Measurements from ENCODE around the gene RPS2.

RPS2 gene

DNA sequence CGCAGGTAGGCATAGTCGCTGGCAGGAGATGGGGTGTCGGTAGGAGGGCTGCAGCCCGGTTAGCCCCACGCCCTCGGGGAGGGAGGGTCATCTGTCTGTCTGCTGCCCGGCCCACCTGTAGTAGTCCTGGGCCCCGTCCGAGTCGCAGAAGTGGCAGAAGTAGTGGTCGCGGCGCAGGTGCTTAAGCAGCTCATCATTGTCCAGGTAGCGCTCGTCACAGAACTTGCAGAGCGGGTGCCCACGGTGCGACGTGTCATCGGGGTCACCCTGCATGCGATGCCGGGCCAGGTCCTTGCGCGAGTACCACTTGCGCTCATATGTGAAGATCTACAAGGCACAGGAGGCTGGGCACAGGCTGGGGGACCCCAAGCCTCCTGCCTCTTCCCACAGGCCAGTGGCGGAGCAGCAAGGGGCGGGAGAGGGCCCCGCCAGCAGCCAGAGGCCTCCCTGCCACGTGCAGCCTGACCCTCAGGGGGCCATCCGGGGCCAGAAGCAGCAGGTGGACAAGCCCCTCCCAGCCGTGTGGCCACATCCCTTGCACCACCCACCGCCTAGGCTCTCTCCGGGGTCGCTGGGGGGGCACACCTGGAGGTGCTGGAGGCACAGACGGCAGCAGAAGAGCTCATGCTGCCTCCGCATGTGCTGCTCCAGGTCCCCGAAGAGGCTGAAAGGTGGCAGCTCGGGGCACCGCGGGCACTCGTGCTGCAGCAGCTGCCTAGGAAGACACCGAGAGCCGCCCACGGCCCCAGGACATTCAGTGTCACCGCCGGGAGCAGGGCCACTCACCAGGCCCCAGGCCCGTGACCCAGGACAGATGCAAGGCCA is 38.0 kb upstream of the RPS2 start:
- no peak for DNase-seq (ENCODE audit: low read depth)
- no peak overlapping the region for H3K4me3 ChIP-seq (ENCODE audit: low read depth, low read length)
- TF ChIP-seq, protein P1, sequence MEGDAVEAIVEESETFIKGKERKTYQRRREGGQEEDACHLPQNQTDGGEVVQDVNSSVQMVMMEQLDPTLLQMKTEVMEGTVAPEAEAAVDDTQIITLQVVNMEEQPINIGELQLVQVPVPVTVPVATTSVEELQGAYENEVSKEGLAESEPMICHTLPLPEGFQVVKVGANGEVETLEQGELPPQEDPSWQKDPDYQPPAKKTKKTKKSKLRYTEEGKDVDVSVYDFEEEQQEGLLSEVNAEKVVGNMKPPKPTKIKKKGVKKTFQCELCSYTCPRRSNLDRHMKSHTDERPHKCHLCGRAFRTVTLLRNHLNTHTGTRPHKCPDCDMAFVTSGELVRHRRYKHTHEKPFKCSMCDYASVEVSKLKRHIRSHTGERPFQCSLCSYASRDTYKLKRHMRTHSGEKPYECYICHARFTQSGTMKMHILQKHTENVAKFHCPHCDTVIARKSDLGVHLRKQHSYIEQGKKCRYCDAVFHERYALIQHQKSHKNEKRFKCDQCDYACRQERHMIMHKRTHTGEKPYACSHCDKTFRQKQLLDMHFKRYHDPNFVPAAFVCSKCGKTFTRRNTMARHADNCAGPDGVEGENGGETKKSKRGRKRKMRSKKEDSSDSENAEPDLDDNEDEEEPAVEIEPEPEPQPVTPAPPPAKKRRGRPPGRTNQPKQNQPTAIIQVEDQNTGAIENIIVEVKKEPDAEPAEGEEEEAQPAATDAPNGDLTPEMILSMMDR (conservative IDR thresholded peaks at IDR 0.05; ENCODE audit: low read depth, low read length), result no peak

DNA sequence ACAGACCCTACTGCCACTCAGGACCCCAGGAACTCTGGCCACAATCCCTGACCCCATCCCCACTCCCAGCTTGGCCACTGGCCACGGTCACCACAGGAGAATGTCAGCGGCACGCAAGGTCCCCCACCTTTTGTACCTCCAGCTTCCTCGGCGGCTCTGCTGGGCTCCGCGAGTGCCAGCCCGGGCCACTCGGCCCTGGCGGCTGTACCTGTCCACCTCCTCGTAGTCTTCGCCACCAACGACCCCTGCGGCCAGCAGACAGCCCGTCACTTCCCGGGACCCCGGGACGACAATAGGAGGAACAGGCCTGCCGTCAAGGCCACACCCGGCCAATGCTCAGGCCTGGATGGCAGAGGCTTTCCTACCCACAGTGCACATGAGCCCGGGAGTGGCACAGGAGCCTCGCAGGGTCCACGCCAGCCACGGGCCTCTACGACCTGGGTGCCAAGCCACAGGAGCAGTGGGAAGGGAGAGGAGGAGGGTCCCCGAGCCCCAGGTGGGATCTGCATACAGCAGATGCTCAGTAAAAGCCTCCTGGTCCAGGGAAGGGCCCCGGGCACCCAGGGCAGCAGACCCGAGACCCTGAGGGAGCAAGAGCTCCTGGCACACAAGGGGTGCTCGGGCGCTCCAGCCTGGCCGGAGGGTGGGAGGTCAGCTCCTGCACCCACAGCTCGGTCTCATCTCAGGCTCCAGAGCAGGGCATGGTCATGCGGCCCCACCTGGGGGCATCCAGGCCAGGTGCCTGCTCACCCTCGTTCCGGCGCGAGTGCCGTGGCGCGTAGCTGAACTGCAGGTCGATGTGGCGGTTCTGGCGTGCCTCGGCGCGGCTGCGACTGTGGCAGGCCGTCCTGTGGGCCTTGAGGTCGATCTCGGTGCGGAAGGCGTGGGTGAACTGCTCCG is 37.1 kb upstream of the RPS2 start:
- TF ChIP-seq, protein P1 (conservative IDR thresholded peaks at IDR 0.05; ENCODE audit: low read depth, low read length), result no peak
- DNase-seq (ENCODE audit: low read depth), result no peak
- no peak overlapping the region for H3K4me3 ChIP-seq (ENCODE audit: low read depth, low read length)

DNA sequence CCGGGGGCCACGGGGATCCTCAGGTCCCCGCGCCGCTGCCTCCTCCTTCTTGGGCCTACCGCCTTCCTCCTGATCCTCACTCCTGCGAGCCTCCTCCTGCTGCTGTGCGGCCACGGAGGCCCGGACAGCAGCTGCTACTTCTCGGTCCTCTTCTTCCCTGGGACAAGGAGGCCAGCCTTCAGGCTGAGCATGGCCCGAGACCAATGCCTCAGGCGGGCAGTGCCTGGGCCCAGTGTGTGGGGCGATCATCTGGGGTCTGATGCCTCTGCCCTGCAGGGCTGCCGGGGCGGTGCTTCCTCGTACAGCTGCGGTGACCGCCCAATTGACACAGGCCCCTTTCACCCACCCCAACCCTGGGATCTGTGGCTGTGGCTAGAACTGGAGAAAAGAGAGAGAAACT is 36.4 kb upstream of the RPS2 start:
- TF ChIP-seq, protein P1 (conservative IDR thresholded peaks at IDR 0.05; ENCODE audit: low read depth, low read length), result no peak
- no peak overlapping the region for H3K4me3 ChIP-seq (ENCODE audit: low read depth, low read length)
- no peak for DNase-seq (ENCODE audit: low read depth)

DNA sequence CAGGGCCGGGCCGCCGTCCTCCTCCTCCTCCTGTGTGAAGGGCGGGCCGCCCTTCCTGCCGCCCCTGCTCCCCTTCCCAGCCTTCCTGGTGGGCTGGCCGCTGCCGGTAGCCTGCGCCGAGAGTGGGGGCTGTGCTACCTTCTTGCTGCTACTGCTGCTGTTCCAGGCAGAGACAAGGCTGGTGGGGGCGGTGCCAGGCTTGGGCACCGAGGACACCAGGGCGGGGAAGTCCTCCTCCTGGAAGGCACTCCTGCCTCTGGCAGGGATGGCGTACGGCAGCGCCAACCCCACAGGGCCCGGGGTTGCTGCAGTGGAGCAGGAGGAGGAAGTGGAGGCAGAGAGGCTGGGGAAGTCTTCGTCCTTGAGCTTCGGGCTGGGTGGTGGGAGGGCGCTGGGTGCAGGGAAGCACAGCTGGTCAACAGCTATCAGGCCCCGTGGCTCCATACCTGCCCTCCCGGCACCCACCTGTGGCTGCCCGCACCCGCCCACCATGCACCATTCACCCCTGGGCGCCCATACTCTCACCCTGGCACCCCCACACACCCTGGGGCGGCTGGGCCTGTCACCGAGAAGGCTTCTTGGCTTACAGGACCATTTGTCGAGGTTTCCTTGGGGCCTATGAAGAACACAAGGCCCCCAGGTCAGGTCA is 35.4 kb upstream of the RPS2 start:
- no peak for DNase-seq (ENCODE audit: low read depth)
- TF ChIP-seq, protein P1 (conservative IDR thresholded peaks at IDR 0.05; ENCODE audit: low read depth, low read length), result no peak
- no peak overlapping the region for H3K4me3 ChIP-seq (ENCODE audit: low read depth, low read length)

DNA sequence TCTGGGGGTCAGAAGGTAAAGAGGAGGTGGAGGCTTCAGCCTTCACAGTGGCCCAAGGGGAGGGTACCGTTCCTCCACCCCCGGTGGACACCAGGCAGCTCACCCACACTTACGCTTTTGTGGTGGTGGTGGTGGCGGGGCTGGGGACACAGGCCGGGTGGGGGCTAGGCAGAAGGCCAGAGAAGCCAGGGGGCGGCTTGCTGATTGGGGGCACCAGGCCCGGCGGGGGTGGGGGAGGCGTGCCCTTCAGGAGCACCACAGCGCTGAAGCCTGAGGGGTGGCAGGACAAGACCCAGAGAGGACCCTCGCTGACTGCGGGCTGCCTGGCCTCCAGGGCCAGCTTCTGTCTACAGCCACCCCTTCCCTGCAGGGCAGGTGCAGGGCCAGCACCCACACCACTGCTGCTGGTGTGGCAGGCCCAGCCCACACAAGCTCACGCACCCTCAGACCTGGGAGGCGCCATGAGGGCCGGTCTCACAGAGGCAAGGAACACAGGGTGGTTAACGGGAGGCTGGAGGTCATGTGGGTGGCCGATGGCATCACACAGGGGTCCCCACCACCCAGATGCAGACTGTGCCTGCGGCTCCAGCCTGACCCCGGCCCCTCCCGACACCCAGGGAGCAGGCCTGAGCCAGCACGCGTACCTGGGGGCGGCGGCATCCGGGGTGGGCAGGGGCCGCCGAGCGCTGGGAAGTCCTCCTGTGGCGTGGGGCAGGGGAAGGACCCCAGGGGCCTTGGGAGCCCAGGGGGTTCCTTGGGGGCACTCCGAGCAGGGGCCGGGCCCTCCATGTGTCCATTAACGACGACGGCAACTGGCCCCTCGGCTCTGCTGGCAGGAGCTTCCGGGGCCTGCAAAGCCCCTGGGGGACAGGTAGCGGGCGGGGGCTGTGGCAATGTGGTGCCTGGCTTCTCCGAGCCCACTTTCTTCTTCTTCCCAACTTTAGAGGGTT is 34.5 kb upstream of the RPS2 start:
- no peak overlapping the region for H3K4me3 ChIP-seq (ENCODE audit: low read depth, low read length)
- no peak for DNase-seq (ENCODE audit: low read depth)
- TF ChIP-seq, protein P1 (conservative IDR thresholded peaks at IDR 0.05; ENCODE audit: low read depth, low read length), result no peak

DNA sequence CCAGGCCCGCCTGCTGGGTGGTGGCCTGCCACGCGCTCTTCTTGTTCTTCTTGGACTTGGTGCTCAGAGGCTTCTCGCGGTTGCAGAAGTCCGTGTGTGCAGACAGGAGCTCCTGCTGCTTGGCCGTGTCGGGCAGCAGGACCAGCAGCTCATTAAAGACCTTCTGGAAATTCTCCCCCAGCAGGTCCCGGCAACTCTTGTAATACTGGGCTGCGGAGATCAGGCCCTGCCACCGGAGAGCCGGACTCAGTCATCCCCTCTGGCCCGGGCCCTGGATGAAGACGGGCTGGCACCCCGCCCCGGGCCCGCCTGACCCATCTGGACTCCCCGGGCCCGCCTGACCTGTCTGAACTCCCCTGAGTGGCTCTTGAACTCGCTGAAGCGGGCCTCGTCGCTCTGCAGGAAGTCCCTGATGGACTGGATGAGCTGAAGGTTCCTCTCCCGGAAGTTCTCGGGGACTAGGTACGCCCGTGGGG is 33.8 kb upstream of the RPS2 start:
- H3K4me3 ChIP-seq (ENCODE audit: low read depth, low read length), result no peak overlapping the region
- TF ChIP-seq, protein P1 (conservative IDR thresholded peaks at IDR 0.05; ENCODE audit: low read depth, low read length), result no peak
- no peak for DNase-seq (ENCODE audit: low read depth)

Data from choroid plexus epithelial cell (primary cell).